ENCODE measurements around the gene BTBD2.

GRCh38 chr19:2054763-2055162 is 39.2 kb upstream of the BTBD2 start:
- TF ChIP-seq, protein P1, sequence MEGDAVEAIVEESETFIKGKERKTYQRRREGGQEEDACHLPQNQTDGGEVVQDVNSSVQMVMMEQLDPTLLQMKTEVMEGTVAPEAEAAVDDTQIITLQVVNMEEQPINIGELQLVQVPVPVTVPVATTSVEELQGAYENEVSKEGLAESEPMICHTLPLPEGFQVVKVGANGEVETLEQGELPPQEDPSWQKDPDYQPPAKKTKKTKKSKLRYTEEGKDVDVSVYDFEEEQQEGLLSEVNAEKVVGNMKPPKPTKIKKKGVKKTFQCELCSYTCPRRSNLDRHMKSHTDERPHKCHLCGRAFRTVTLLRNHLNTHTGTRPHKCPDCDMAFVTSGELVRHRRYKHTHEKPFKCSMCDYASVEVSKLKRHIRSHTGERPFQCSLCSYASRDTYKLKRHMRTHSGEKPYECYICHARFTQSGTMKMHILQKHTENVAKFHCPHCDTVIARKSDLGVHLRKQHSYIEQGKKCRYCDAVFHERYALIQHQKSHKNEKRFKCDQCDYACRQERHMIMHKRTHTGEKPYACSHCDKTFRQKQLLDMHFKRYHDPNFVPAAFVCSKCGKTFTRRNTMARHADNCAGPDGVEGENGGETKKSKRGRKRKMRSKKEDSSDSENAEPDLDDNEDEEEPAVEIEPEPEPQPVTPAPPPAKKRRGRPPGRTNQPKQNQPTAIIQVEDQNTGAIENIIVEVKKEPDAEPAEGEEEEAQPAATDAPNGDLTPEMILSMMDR (conservative IDR thresholded peaks at IDR 0.05), result no peak
- TF ChIP-seq EZH2 (IDR thresholded peaks at IDR 0.05; ENCODE audit: low read depth), result no peak
